GM21737 (cell line): Measurements from ENCODE around the gene LUC7L2.
"Not testable (repeated sequence)": the region's sequence is repeated elsewhere in the genome, so short reads cannot be mapped to it uniquely, and the experiment has no call there.

Source experiments
- ATAC-seq: cut with Tn5 transposase; IDR thresholded peaks from one replicate; pipeline ENCODE4 v1.9.1; 2021; ENCODE audit warnings: mild to moderate bottlenecking, moderate library complexity; ENCODE audit not compliant: unreplicated experiment

Gene LUC7L2

GRCh38 chr7:139359366-139360209 lies at the start of gene LUC7L2:
LUC7L2 (plus strand) TSS chr7:139359894; CDS start chr7:139360262, 368 bp downstream.
- peak; percentile 81 for ATAC-seq

GRCh38 chr7:139317939-139318505 lies 41.7 kb upstream of the LUC7L2 start:
- no peak for ATAC-seq

- no peak for ATAC-seq
Measured at GRCh38 chr7:139321071-139321745, 38.5 kb upstream of the LUC7L2 start.

- not testable (repeated sequence) for ATAC-seq
Measured at GRCh38 chr7:139324709-139325108, 35.0 kb upstream of the LUC7L2 start.

GRCh38 chr7:139328375-139328774 lies 31.3 kb upstream of the LUC7L2 start:
- no peak for ATAC-seq

GRCh38 chr7:139329119-139329518 lies 30.6 kb upstream of the LUC7L2 start:
- no peak for ATAC-seq

- ATAC-seq, result no peak
Measured at GRCh38 chr7:139330333-139331030, 29.2 kb upstream of the LUC7L2 start.

- ATAC-seq, result no peak
Measured at GRCh38 chr7:139332697-139333359, 26.9 kb upstream of the LUC7L2 start.

- ATAC-seq, result not testable (repeated sequence)
Measured at GRCh38 chr7:139333443-139333842, 26.3 kb upstream of the LUC7L2 start.

GRCh38 chr7:139334399-139335150 lies 25.1 kb upstream of the LUC7L2 start:
- no peak for ATAC-seq

GRCh38 chr7:139339025-139339424 lies 20.7 kb upstream of the LUC7L2 start:
- ATAC-seq, result no peak

- ATAC-seq, result no peak
Measured at GRCh38 chr7:139339698-139340036, 20.0 kb upstream of the LUC7L2 start.

GRCh38 chr7:139340037-139340807 lies 19.5 kb upstream of the LUC7L2 start:
- ATAC-seq, result peak; percentile 82

- ATAC-seq, result no peak
Measured at GRCh38 chr7:139340808-139341057, 19.0 kb upstream of the LUC7L2 start.

- ATAC-seq, result peak; percentile 53
Measured at GRCh38 chr7:139341058-139341775, 18.5 kb upstream of the LUC7L2 start, which contains the start of gene FMC1. FMC1 (plus strand) TSS chr7:139341337; CDS start chr7:139341385, 48 bp downstream.

- no peak for ATAC-seq
Measured at GRCh38 chr7:139341776-139342226, 17.9 kb upstream of the LUC7L2 start.

GRCh38 chr7:139345042-139345441 lies 14.7 kb upstream of the LUC7L2 start:
- no peak for ATAC-seq

- no peak for ATAC-seq
Measured at GRCh38 chr7:139351027-139351426, 8.7 kb upstream of the LUC7L2 start.

- ATAC-seq, result no peak
Measured at GRCh38 chr7:139354729-139355128, 5.0 kb upstream of the LUC7L2 start.
